Measurements from ENCODE around the gene NMT1.
"Not testable (repeated sequence)": the region's sequence is repeated elsewhere in the genome, so short reads cannot be mapped to it uniquely, and the experiment has no call there.

NMT1 gene

GRCh38 chr17:45123930-45124796 lies 63.0 kb downstream of the NMT1 start:
- no peak for DNase-seq

DNA sequence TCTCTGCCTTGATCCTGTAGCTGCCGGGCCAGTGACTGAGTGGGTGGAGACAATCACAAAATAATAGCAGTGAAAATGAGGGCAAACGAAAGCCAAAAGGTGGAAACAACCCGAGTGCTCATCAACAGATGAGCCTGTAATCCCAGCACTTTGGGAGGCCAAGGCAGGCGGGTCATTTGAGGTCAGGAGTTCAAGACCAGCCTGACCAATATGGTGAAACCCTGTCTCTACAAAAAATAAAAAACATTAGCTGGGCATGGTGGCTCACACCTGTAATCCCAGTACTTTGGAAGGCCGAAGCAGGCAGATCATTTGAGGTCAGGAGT lies 63.6 kb downstream of the NMT1 start:
- not testable (repeated sequence) for DNase-seq

- no peak for DNase-seq
Measured at GRCh38 chr17:45125509-45125908, 64.4 kb downstream of the NMT1 start.

DNA sequence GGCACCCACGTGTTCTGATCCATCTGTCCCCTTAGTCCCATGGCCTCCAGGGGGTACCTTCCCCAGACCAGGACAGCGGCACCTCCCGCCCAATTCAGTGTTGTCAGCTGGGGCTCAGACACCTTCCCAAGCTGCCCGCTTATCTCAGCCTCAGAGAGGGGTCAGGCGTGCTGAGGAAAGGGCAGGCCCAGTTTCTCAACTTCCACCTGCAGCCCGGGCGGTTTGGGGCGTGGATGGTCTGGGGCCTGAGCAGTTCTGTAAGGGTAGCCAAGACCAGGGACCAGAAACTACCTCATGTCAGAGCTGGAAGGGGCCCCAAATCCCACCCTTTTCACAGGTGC lies 66.1 kb downstream of the NMT1 start:
- no peak for DNase-seq

DNA sequence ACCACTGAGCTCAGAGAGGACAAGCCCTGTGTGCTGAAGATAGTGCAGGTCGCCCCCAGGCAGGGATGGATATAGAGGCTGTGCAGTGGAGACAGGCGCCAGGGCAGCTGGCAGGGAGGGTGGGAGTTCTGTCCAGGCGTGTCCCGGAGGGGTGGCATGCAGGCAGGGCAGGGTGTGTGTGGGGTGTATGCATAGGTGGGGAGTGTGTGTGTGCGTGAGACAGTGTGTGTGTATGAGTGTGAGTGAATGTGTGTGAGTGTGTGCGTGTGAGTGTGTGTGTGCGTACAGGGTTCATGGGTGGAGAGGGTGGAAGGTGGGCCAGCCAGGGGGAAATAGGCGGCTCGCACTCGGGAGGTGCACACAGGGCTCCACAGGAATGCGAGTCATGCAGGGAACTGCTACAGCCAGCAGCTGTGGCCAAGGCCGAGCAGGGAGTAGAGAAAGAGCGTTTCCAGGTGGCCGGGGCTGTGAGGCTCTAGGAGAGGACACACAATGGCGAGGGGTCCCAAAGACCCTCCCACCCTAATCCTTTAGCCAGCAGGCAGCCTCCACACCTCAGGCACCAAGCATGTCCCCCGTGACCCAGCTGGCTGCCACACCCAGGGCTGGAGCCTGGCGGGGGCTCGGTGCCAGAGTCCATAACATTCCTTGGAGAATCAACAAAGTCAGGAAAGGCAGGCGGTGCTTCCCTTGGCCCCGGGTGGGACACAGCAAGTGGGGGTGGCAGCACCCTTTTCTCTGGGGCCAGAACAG lies 66.6 kb downstream of the NMT1 start:
- DNase-seq, result no peak

DNA sequence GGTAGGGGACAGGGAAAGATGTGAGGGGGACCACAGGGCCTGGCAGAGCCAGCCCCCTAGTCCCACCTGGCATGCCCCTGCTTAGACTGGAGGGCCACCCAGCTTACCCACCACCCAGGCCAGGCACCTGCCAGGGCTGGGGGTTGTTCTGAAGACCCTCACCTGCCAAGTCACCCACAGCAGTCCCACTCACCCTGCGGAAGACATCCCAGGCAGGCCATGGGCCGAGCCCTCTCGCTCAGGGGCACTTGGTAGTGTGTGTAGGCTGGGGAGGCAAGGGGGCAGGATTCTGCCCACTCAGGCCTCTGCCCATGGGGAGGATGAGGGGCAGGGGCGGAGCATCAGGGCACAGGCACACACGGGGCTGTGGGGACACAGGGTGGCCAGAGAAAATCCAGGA lies 67.2 kb downstream of the NMT1 start:
- no peak for DNase-seq

DNA sequence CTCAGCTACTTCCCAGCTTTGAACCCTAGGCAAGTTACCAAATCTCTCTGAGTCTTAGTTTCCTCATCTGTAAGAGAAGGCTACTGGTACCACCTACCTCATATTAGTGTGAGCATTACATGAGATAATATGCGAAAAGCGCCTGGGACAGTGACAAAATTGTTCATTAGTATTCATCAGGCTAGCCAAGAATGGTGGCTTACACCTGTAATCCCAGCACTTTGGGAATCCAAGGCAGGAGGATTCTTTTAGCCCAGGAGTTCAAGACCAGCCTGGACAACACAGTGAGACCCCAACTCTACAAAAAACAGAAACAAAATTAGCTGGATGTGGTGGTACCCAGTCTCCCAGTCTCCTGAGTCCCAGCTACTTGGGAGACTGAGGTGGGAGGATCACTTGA lies 67.9 kb downstream of the NMT1 start:
- no peak for DNase-seq

- no peak for DNase-seq
Measured at GRCh38 chr17:45129426-45129939, 68.4 kb downstream of the NMT1 start.

DNA sequence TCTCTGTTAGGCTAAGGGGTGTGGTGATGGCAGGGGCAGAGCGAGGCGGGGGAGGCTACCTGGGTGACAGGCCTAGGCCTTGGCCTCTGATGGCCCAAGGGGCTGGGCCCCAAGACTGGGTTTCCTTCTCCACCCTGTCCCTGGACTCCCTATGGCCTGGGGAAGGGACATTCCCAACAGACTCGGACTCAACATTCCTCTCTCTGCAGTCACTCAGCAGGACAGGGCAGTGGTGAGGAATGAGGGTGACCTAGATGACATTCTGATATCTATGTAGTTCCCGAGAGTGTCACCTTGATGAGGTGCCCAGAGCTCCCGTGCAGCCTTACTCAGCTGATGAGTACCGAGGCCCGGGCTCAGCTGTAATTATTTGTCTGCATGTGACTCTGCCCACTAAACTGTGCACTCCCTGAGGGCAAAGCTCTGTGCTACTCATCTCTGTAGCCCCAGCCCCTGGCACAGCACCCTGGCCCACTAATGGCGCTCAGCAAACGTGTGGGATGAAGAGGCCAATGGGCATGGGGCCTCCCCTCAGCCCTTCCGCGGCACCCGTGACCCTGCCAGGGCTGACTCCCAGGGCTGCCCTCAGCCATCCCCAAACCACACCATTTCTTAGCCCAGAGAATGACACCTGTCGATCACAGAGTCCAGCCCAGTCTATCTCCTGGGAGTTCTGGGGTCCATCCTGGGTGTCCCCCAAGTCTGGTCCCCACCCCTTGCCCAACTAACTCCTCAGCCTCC lies 69.0 kb downstream of the NMT1 start:
- no peak for DNase-seq

- DNase-seq, result no peak
Measured at GRCh38 chr17:45130681-45131615, 69.8 kb downstream of the NMT1 start.

DNA sequence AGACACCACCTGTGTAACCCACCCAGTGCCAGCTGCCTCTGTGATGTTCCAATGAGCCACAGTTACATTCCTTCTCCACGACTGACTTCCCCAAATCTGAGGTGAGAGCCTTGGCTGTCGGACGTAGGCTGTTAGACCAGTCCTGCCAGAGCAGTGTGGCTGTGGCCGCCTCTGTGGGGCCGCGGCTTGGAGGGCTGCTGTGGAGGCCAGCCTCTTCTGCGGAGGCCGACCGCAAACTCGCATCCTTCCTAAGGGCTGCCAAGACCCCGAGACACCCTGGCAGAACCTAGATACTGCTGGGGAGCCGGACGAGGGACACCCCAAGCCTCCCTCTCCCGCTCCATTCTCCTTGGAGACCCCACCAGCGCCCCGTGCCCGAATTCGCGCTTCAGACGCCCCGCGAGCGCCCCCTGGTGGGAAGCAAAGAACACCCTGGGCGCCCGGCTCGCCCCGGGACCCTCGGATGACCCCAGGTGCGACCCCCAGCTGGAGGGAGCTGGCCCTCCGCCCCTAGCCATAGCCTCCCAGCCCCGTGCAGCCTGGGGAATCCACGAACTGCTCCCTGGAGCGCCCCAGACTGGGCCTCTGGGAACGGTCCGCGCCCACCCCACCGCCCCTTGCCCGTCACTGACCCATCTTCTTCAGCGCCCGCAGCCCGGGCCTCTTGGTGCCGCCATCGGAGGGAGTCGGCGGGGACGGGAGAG lies 70.7 kb downstream of the NMT1 start:
- peak; percentile 34 for DNase-seq

DNA sequence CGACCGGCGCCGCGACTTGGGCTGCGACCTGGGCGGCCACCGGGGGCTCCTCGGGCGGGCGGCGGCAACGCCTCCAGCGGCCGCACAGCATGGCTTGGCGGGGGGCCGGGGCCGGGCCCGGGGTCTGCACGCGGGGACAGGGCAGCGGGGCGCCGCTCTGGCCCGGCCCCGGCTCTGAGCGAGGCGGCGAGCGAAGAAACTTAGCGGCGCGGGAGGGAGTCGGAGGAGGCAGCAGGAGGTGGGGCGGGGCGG lies 71.1 kb downstream of the NMT1 start, which contains the start of gene PLCD3:
TSS of gene PLCD3 (minus strand) at position 196 of the 252 bp plus-strand sequence. CDS start at position 91, 105 bp downstream.
- DNase-seq, result no peak

DNA sequence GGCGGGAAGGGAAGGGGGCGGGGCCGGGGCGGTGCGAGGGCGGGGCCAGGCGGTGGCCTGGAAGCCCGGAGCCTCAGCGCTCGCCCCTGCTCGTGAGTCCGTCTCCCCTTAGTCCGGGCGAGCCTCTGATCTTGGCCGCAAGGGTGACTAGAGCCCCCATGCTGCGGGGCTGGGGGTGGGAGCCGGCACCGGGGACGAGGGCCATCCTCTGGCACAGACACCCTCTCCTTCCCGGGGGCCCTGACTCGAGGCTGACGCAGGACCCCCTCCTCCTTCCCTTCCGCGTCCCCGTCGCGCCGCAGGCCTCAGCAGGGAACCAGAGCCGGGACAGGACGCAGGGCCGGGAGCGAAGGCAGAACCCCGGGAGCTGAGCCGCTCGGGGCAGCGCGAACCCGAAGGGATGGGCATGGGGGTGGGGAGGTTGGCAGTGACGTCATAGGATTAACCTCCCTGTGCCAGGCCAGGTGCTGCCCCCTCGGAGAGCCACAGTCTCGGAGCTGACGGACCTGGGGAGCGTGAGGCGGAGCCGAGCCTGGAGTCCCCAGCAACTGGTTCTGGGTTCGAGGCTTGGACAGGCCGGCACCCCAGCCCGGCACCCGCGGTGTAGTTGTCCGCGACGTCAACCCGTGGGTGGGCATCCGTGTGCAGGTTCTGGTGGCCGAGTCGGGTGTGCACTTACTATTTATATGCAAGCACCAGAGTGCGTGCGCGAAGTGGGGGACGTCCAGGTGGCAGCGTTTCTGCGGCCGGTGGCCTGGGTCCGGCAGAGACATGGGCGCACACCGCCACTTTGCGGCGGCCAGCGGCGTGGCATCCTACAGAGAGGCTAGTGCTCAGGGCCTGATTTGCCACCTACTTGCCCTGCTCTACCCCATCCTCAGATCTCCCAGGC lies 71.7 kb downstream of the NMT1 start:
- DNase-seq, result peak; percentile 57

- DNase-seq, result peak; percentile 90
Measured at GRCh38 chr17:45135192-45135977, 74.3 kb downstream of the NMT1 start, which contains the start of gene ACBD4. ACBD4 (plus strand) TSS chr17:45135687; CDS start chr17:45136145, 458 bp downstream.

DNA sequence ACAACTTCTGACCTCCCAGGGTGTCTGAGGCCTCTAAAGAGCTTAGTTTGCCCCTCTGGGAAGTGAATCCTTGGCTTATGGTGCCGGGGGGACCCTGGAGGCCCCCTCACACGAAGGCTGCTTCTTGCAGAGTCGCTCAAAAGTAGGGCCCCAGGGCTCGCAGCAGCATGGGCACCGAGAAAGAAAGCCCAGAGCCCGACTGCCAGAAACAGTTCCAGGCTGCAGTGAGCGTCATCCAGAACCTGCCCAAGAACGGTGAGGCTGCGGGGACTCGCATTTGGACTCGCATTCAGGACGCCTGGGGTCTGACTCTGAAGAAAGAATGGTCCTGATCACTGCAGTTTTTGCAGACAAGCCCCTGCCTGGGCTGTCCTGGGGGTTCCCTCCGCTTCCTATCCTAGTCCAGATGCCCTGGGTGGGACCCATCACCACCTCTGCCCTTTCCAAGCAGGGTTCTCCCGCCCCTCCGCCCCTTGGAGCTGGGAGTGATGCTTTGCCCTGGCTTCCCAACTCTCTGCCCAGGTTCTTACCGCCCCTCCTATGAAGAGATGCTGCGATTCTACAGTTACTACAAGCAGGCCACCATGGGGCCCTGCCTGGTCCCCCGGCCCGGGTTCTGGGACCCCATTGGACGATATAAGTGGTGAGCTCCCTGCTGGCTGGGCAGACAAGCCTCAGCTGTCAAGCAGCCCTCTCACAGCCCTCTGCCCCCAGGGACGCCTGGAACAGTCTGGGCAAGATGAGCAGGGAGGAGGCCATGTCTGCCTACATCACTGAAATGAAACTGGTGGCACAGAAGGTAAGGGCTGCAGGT lies 75.1 kb downstream of the NMT1 start:
- no peak for DNase-seq

DNA sequence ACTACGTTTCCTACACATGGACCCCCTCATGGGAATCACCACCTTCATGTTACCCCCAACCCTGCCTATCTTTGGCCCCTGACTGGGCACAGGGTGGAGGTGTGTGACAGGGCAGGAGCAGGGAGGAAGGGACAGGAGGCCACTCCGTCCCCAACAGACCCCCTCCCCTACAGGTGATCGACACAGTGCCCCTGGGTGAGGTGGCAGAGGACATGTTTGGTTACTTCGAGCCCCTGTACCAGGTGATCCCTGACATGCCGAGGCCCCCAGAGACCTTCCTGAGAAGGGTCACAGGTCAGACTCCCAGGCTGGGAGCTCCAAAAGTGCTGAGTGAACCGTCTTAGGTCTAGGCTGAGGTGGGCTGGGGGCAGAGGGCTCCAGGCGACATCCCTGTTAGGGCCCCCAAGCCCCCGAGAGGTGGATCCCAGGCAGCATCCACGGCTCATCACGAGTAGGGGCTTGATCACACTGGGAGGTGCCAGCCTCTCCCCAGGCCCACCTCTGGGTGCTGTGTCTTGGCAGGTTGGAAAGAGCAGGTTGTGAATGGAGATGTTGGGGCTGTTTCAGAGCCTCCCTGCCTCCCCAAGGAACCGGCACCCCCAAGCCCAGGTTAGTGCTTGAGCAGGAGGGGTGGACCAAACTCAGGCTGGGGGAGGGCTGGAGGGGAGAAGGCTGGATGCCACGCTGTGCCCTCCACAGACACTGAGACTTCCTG lies 75.9 kb downstream of the NMT1 start:
- no peak for DNase-seq

DNA sequence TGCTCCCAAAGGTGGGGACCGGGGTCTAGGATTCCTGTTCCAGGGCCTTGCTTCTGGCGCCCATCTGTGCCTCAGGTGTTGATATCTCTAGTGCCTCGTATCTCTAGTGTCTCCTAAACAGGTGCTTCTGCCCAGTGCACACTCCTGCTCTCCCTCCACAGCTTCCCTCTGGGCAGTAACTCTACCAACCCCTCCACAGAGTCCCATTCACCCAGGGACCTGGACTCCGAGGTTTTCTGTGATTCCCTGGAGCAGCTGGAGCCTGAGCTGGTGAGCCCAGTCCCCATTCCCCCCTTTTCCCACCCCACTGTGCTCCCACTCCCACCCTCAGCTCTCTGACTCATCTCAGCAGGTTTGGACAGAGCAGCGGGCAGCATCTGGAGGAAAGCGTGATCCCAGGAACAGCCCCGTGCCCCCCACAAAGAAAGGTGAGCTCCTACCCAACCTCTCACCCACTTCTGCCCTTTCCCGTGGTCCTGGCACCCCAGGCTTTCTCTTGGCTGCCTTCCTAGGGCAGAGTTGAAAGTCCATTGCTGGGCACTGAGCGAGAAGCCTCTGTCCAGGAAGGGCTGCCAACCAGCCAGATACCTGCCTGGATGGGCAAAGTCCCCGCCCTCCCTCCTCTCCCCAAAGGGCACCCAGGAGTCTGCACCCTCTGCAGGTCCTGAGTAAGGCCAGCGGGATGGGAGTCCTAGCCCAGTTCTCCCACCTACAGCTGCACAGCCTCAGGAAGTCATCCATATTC lies 76.6 kb downstream of the NMT1 start:
- DNase-seq, result no peak
